ENCODE results near the gene CAV1. TPM values are rescaled to one million over a fixed set of nuclear protein-coding genes. Genes with fewer than 3 reads are reported as not detected.

The CAV1 gene
- polyA plus RNA-seq, 1 donor from 2014 or later: not detected

- H3K9me3 ChIP-seq (ENCODE audit: low read length): no peaks in the 10 kb centered on the region
- no peaks in the 10 kb centered on the region for H4K20me1 ChIP-seq (ENCODE audit: insufficient read depth)
- H2AFZ ChIP-seq (ENCODE audit: low read depth, low read length): no peak overlapping the region
- no peaks in the 10 kb centered on the region for H3K36me3 ChIP-seq (ENCODE audit: insufficient read depth, low read length)
- no peak overlapping the region for H3K4me2 ChIP-seq (ENCODE audit: low read length)
- H3K9me2 ChIP-seq (ENCODE audit: insufficient read depth, low read length): no peaks in the 10 kb centered on the region
- no peak for TF ChIP-seq REST (IDR thresholded peaks at IDR 0.05; ENCODE audit: borderline replicate concordance)
- TF ChIP-seq POLR2AphosphoS5 (IDR thresholded peaks at IDR 0.05): no peak
- no peak for TF ChIP-seq TAF1 (IDR thresholded peaks at IDR 0.05; ENCODE audit: low read depth)
- no peak for TF ChIP-seq MXI1 (conservative IDR thresholded peaks at IDR 0.05; ENCODE audit: poor library complexity, severe bottlenecking)
- TF ChIP-seq EP300 (conservative IDR thresholded peaks at IDR 0.05; ENCODE audit: poor library complexity, severe bottlenecking): no peak
- no peak for TF ChIP-seq CTCF (IDR thresholded peaks at IDR 0.05; ENCODE audit: poor library complexity, severe bottlenecking)
- TF ChIP-seq EZH2 (IDR thresholded peaks at IDR 0.05; ENCODE audit: borderline replicate concordance, insufficient read depth, low read length, poor library complexity, severe bottlenecking): no peak
- TF ChIP-seq RAD21 (conservative IDR thresholded peaks at IDR 0.05): no peak
- no peak for TF ChIP-seq SMC3 (conservative IDR thresholded peaks at IDR 0.05; ENCODE audit: poor library complexity)
- no peak overlapping the region for H3K27ac ChIP-seq (ENCODE audit: low read length)
- no peaks in the 10 kb centered on the region for H3F3A ChIP-seq (ENCODE audit: insufficient read depth, low read length, poor library complexity, severe bottlenecking)
- H3K4me3 ChIP-seq (ENCODE audit: low read length): no peak overlapping the region
- H3K79me2 ChIP-seq (replicated peaks; ENCODE audit: insufficient read depth, low read length): no peaks in the 10 kb centered on the region
- H3K9ac ChIP-seq (ENCODE audit: low read length): no peak overlapping the region
- H3K27me3 ChIP-seq (ENCODE audit: insufficient read depth, low read depth, low read length): no peaks in the 10 kb centered on the region
Measured at GRCh38 chr7:116578526-116578925, 53.7 kb downstream of the CAV1 start.

GRCh38 chr7:116579322-116579721, 54.5 kb downstream of the CAV1 start:
- Histone ChIP-seq H3K9me3 (ENCODE audit: low read length) (no peaks in the 10 kb centered on the region), H3K27ac (ENCODE audit: low read length) (no peak overlapping the region), H2AFZ (ENCODE audit: low read depth, low read length) (no peak overlapping the region), H3K27me3 (ENCODE audit: insufficient read depth, low read depth, low read length) (no peaks in the 10 kb centered on the region), H3K9me2 (ENCODE audit: insufficient read depth, low read length) (no peaks in the 10 kb centered on the region), H3K4me3 (ENCODE audit: low read length) (no peak overlapping the region), H3K79me2 (replicated peaks; ENCODE audit: insufficient read depth, low read length) (no peaks in the 10 kb centered on the region), H3F3A (ENCODE audit: insufficient read depth, low read length, poor library complexity, severe bottlenecking) (no peaks in the 10 kb centered on the region), H3K36me3 (ENCODE audit: insufficient read depth, low read length) (no peaks in the 10 kb centered on the region), H3K9ac (ENCODE audit: low read length) (no peak overlapping the region), H3K4me2 (ENCODE audit: low read length) (no peak overlapping the region), H4K20me1 (ENCODE audit: insufficient read depth) (no peaks in the 10 kb centered on the region)
- no peak for TF ChIP-seq TAF1 (IDR thresholded peaks at IDR 0.05; ENCODE audit: low read depth)
- TF ChIP-seq CTCF (IDR thresholded peaks at IDR 0.05; ENCODE audit: poor library complexity, severe bottlenecking): no peak
- no peak for TF ChIP-seq SMC3 (conservative IDR thresholded peaks at IDR 0.05; ENCODE audit: poor library complexity)
- no peak for TF ChIP-seq MXI1 (conservative IDR thresholded peaks at IDR 0.05; ENCODE audit: poor library complexity, severe bottlenecking)
- no peak for TF ChIP-seq REST (IDR thresholded peaks at IDR 0.05; ENCODE audit: borderline replicate concordance)
- no peak for TF ChIP-seq EZH2 (IDR thresholded peaks at IDR 0.05; ENCODE audit: borderline replicate concordance, insufficient read depth, low read length, poor library complexity, severe bottlenecking)
- TF ChIP-seq RAD21 (conservative IDR thresholded peaks at IDR 0.05): no peak
- no peak for TF ChIP-seq EP300 (conservative IDR thresholded peaks at IDR 0.05; ENCODE audit: poor library complexity, severe bottlenecking)
- TF ChIP-seq POLR2AphosphoS5 (IDR thresholded peaks at IDR 0.05): no peak
